Activated CD8-positive, alpha-beta memory T cell treated with anti-CD3 and anti-CD28 coated beads for 24 hours (primary cell): ENCODE results near the gene RBBP7.
"Not testable (repeated sequence)": the region's sequence is repeated elsewhere in the genome, so short reads cannot be mapped to it uniquely, and the experiment has no call there.

ENCODE experiments used
- DNase-seq: peaks from one replicate; pipeline ENCODE4 v3.0.0-alpha.2; 2020

Gene RBBP7

DNA sequence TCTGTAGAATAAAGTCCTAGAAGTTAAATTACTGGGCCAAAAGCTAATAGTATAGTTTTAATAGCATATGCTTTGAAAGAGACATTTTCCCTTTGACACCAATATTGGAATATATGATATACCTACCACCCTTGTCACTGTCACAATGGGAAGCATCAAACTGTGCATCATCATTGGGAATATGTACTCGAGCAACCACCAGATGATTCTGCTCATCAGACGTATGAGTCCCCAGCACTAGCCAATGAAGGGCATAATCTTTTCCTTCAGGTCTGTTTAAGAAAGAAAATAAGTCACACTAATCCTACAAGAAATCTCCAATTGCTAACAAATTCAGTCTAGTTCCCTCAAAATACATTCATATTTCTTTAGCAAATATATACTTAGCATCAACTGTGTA, 7.3 kb downstream of the RBBP7 start:
- DNase-seq: no peak

DNA sequence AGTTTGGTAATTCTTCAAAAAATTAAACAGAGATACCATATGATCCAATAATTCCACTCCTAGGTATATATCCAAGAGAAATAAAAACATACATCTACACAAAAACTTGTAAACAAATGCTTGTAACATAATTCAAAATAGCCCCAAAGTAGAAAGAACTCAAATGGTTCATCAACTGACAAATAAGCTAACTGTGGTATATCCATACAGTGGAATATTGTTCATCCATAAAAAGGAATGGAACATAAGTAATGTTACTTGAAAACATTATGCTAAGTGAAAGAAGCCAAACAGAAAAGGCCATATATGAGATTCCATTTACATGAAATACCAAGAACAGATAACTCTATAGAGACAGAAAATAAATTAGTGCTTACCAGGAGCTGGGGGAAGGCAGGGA, 13.4 kb downstream of the RBBP7 start:
- no peak for DNase-seq

DNA sequence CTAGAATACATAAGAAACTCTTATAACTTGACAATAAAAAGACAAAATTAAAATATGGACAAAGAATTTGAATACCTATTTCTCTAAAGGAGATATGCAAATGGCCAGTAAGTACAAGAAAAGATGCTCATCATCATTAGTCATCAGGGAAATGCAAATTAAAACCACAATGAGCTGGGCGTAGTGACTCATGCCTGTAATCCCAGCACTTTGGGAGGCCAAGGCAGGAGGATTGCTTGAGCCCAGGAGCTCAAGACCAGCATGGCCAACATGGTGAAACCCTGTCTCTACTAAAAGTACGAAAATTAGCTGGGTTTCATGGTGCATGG, 14.1 kb downstream of the RBBP7 start:
- not testable (repeated sequence) for DNase-seq

DNA sequence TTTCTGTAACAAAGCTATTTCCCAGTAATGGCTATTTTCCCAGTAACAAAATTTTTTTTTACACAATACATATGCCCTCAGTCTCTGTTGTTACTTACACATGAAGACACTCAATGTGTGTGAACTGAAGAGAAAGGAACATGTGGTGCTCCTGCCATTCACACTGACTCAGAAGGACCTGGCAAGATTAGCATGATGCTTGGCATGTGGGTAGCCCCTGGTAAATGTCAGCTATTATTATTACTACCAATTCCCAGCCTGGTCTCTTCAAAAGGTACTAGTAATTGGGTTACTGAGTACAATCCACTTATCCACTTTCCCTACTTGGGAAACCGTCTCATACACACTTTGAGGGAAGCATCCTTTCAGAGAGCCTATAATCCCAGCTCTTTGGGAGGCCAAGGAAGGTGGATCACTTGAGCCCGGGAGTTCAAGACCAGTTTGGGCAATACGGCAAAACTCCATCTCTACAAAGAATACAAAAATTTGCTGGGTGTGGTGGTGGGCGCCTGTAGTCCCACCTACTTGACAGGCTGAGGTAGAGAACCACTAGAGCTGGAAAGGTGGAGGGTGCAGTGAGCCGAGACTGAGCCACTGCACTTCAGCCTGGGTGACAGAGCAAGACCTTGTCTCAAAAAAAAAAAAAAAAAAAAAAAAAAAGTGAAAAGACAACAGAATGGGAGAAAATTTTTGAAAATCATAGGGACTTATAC, 14.6 kb downstream of the RBBP7 start:
- no peak for DNase-seq

DNA sequence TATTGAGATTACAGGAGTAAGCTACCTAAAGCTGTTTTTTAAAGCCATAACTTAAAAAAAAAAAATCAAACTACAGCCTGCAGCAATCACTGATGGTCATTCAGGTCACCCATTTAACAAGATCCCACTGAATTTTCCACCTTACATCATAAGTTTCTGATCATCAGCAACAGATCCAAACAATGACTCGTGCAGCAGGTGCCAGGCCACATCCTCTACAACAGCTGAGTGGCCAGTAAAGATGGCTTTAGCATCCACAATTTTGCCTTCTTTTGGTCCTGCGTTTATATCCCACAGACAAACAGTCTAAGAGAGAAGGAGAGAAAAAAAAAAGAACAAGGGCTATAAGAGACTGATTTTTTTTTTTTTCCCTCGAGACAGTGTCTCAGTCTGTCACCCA, 16.6 kb downstream of the RBBP7 start:
- no peak for DNase-seq

DNA sequence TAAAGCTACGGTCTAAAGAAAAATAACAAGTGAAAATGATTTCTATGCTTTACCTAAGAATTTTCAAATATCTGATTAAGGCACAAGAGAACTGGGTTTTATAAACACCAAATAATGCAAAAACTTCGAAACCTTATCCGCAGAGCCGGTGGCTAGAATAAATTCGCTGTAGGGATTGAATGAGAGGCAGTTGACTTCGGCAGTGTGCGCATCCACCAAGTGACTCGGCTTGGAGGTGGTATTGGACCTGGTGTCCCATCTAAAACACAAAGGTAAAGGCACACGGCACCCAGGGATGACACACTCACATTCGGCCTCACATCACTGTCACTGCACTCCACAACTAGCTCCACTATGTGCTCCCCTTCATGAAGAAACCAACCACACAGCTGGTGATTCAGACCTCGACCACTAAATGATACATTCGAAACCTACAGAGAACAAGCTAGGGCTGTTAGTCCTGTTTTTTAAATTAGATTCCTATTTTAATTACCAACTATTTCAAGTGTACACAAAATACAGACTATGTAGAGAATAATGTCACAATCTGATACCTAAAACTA, 17.5 kb downstream of the RBBP7 start:
- DNase-seq: no peak

DNA sequence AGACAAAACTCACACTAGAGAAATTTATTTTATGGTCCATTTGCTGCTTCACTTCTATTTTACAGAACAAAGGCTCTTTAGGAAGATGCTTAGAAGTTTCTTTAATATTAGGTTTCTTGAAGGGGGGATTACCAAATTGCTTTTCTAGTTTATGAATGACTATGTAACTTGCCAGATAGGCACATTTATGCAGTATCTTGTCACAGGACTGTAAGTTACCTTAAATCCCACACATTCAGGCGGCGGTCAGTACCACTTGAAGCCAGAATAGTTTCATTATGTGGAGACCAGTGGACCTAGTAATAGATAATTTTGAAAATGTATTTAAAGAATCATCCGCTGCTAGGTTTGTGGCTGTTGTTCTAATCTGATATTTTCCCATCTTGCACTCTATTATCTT, 18.3 kb downstream of the RBBP7 start:
- DNase-seq: no peak

DNA sequence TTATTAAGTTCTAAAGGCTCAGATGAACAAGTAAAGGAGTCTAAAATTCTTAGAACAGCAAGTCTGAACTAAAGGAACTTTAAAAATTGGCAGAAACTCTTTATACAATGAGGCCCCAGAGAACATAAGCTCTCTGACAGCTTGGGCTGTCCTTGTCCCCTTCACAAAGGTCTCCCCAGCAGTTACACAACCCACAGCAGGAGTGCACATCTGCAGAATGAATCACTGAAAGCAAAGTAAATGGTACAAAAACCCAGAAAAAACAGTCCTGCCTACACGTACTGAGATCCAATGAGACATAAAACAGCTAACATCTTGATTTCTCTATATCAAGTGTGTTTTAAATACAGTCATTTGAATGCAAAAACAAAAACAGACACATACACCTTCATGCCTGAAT, 18.7 kb downstream of the RBBP7 start:
- DNase-seq: no peak

DNA sequence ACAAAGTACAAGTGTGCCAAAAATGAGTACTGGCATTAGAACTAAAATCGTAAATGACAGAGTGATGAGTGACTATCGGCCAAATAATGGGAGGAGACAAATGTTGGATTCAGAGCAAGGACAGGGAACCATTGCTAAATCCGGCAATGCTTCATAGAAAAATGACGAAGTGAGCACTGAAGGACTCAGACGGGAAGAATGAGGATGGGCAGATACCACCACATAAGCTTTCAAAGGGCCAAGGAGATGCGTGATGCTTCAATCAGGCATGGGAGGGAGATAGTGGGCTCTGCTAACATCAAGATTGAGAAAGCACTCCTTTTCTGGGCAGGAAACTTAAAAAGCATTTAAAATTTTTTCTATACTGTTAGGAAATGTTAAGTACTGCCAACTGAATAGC, 21.6 kb downstream of the RBBP7 start:
- no peak for DNase-seq

DNA sequence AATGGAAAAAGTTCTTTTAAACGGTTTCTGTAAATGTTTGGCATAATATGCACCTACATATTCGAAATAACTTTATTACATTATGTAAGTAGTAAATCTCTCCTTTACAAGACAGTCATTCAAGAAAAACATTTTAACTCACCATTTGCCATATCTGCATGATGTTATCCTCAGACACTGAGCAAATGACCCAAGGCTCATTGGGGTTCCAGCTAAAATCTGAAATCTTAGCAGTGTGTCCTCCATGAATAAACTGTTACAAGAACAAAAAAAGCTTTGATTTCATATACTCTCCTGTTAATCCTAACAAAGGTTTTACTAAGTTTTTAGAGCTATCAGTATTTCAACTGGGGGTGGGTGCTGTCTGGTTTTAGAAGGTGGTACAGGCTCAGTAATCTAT, 24.5 kb downstream of the RBBP7 start:
- DNase-seq: no peak

DNA sequence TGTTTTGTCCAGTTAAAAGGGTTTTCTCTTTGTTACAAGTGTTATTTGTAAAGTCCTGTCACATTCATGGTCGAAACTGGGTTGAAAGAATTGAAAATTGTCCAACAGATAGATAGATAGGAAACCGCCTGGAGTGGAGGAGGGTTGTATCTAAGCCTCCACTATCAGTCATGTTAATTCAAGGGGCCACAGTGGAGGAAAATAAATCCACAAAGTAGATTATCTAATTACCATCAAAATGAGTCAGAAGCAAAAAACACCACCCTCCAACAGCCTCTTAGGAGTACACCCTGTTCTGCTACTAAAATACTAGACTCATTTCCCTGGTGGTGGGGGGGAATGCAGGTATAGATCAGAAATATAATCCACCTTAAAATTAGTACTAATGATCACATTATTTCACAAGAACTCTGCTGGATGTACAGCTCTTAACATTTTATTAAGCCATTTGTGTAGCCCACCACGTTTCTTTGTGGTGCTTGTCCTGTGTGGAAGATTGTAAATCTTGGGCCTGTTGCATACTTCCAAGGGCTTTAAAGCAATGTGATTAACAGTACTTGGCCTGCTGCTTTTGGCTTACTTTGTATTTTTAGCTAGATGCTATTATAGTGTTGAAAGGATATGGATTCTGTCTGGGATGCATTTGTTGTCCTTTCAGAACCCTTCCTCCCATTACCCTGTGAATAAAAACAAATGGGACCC, 26.8 kb downstream of the RBBP7 start:
- DNase-seq: no peak

DNA sequence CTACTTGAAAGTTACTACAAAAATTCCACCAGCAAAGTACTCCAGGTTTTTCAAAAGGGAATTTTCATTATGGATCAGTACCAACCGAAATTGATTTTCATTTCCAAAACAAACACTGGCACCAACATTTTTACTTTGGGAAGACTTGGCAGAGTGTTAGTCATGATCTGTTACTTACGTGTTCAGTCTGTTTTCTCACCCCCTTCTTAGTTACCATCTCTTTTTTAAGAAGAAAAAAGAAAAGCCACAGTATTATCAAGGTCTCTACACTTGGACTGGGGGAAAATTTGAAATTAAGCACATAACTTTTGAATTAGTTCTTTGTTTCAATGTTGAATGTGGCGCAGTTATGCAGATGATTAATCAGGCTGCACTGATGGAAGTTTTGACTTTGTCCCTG, 27.5 kb downstream of the RBBP7 start:
- DNase-seq: no peak

DNA sequence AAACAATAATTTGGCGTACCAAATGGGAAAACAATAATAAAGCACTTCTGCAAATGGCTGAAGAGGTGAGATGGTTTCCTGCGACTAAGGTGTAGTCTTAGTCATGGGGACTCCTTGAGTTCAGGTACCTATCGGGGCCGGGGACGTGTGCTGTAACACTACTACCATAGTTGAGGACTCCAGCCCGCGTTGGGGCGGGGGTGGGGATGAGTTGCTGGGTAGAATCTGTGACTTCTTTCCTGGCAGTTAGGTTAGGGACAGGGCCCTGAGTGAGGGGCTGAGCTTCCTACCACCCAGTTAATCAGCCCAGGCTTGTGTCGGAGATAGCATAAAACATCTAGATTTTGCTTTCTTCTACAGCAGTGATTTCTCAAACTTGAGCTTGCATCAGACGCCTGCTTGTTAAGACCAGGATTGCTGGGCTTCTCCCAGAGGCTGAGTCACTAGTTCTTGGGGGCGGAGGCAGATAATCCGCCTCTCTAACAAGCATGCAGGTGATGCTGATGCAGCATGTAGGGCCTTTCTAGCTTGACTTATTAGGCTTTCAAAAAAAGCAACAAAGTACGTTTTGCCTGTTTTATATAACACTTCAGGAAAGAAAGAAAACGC, 30.2 kb downstream of the RBBP7 start:
- DNase-seq: no peak

DNA sequence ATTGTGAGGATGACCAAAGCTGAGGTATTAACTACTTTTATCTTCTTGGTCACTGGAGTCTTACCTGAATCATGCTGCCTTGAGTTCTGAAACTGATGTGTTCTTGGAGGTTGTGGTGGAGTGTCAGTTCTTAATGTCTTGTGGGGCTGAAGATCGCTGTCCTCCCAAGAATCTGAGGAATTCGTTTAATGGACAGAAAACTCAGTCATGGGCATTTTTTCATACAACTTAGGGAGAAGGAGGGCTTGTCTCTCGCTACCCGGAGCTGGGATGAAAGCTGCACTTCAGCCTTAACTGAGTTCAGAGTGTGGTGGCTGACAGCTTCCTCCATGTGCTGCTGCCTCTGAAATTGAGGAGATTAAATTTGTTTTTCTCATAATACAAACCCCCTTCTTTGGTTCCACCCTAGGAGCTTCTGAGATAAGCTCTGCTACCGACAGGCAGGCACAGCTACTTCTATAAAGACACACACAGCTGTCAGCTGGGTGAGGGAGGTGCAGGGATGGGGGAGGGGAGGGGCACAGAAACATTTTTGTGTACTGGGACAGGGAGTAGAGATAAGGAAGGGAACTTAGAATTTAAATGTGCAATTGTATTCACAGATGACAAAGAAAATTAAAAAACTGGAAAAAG, 30.8 kb downstream of the RBBP7 start:
- DNase-seq: no peak

DNA sequence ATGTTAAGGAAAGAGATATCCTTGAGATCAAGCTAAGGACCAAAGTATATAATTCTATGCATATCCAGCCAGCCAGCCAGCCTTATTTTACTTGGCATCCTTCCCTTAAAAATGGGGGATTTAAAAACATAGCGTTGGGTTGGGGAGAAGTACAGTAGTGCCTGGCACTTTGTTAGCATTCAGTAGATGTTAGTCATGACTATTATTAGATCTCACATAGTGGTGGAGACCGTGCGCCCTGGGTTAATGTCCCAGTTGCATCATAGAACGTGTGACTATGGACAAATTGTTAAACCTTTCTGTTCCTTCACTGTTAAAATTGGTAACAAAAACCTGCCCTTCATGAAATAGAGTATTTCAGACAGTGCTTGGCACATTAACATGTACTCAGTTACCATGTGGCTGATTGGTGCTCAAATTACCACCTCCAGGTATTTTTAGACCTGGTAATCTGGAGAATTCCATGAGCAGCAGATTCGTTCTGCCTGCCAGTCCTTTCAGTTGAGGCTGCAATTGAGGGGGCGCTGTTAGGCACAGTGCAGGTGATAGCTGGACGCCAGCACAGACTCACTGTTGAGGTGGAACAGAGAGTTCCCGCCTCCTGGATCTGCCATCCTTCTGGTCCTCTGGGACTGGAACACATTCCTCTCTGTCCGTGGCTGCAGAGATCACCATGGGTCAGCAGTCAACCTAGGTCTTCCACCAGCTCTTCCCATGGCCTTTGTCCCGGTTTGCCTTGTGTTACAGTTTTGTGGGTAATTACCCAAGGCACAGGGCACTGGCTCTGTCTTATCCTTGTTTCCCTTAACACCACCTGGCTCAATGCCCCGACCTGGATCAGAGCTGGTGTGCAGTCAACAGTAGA, 31.7 kb downstream of the RBBP7 start:
- no peak for DNase-seq

DNA sequence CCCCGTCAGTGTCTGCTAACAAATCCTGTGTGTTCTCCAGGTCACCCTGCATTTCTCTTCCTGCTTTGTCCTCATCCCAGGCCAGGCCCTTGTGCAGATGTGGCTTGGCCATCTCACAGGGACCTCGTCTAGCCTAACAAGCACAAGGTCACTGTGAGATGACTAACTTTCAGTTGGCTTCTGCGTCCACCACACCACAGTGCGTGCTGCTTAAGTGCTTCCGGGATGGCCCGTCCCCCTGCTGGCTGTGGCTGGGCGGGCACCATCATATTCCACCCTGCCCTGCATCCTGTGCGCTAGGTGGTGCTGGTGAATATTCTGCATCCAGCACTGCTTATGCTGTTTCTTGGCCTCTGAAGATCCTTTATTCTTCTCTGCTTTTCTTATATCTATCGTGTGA, 33.8 kb downstream of the RBBP7 start:
- no peak for DNase-seq

DNA sequence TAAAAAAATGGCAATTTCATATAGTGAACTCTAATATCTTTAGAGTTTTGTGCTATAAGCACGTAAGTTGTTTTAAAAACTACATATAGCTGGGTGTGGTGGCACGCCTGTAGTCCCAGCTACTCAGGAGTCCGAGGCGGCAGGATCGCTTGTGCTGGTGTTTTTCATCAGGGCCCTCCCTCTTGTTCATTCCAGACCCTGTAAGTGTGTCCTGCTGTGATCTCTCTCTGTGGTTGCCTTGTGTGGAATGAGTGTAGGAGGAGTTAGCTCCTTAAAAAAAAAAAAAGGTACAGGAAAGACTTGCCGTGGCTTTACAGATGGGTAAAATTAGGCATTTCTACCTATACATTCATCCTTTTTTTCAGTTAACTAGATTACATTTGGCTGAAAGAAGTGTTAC, 35.4 kb downstream of the RBBP7 start:
- DNase-seq: no peak

DNA sequence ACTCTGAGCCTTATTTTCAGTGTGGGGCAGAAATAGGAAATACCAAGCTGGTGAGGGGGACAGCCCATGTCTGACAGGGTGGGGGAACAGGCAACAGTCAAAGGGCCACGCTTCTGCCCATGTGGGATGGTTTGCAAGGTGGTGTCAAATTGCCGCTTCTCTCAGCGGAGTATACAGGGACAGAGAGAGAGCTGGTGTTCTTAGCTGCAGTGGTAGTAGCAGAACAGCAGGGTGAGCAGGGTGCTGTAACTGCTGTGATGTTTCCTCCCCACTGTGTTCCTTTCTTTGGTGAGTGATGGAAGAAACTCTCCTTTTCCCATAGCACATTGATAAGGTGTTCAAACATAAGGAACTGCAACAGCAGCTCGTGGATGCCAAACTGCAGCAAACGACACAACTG, 37.9 kb downstream of the RBBP7 start:
- DNase-seq: no peak

DNA sequence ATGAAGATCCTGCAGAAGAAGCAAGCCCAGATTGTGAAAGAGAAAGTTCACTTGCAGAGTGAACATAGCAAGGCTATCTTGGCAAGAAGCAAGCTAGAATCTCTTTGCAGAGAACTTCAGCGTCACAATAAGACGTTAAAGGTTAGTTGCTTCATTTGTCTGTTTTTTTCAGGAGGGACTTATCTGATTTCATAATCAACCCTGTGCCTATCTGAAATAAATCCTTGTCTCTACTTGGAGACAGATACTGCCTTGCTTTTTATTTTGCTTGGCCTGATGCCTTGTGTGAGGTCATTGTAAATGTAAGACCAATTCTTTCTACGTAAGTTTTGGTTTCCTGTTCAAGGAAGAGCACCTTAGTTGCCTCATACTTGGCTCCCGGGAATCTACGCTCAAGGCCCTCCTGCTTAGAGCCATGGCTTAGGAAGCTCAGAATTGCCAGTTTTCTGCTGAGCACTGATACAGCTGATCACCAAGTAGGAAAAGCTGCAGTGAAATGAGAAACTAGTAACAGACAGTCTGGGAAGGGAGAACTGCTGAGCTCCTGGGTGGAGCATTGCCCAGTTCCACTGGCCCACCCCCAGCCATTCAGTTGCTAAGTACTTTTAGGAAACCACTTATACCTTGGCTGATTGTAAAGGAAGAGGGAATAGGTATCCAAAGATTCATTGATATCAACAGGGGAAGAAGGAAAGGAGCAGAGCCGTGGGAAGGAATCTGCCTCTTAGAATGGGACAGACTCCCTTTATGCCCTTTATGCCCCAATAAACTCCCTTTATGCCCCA, 41.8 kb downstream of the RBBP7 start:
- no peak for DNase-seq

DNA sequence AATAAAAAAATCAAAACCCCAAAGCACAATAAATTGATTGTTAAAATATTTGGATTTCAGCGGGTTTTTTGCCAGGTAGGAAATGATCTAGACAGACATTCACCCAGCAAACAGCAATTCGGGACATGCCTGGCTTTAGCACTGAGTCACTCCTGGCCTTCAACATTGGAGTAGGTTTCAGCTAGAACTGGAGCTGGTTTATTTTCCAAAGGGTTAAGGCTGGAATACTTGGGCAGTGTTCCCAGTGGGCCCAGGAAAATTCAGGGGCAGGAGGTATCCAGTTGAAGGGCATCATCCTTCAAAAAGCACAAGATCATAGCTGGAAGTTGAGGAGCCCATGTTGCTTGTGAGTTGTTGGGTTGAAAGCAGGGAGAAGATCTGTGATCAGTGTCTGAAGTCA, 42.9 kb downstream of the RBBP7 start:
- DNase-seq: no peak

DNA sequence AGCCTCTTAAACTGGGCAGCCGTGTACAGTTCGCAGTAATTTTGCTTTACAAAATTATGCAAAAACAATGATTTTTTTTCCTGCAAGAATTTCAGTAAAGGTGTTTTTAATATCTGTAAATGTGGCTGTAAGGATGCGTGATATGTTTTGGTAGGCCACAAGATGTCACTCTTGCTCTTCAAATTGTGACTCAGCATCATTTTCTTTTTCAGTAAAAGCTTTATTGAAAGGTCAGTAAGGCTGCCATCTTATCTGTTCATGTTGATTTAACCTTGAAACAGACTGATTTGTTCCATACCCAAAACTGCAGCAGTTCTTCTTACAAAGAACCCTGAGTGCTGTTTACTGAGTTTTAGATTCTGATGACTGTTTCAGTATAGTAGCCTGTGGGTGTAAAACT, 44.0 kb downstream of the RBBP7 start:
- DNase-seq: no peak
